ENCODE measurements around the gene MYO7B.

Gene MYO7B

DNA sequence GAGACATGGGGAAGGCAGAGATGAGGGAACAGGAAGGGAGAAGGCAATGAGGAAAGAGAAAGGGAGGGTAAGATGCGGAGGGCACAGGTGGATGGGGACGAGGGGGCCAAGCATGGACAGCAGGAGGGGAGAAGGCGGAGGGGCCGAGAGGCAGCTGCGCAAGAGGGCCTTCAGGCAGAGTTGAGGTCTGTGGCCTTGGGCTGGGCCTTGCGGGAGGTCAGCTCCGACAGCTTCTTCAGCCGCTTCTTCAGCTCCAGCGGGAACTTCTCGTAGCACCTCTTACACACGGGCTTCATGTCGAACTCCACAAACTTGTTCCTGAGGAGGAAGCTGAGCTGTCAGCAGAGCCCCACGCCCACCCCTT is 103.6 kb downstream of the MYO7B start:
- DNase-seq = no peak

DNA sequence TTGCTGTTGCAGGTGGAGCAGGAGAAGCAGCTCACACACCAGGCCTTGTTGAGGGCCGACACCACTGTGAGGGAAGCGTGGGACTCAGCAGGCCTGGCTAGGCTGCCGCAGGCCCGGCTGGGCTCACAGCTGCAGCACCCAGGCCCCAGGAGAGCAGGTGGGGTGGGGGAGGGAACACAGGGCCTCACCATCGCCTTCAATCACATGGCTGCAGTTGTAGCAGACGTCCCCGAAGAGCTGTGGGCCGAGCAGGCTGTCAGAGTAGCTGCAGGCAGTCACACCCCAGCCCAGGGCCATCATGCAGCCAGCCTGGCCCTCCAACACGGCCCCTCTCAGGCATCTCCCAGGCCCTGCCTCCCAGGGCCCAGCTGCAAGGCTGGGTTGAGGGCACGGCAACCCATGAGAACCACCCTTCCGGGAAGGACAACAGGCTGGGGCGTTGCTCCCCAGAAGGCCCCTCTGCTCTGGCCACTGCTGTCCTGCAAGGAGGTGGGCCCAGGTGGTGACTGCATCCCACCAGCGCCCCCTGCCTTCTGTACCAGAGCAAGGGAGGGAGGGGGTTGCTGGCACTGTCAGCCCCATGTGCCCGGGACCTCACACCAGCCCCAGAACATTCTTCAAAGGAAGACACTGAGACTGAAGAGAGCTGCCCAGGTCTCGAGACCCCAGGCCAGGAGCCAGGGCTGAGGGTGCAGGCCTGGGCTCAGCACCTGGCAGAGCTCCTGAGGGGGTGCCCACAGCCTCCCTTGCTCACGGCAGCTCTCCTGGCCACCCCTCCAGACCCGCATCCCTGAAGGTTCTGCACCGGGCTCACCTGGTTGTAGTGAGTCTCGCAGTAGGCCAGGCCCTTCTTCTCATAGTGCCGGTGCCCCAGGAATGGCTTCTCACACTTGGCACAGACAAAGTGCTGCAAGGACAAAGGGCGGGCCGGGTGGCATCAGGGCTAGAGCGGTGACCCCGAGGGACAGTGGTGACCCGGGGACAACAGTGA is 104.9 kb downstream of the MYO7B start:
- DNase-seq = peak; percentile 52

DNA sequence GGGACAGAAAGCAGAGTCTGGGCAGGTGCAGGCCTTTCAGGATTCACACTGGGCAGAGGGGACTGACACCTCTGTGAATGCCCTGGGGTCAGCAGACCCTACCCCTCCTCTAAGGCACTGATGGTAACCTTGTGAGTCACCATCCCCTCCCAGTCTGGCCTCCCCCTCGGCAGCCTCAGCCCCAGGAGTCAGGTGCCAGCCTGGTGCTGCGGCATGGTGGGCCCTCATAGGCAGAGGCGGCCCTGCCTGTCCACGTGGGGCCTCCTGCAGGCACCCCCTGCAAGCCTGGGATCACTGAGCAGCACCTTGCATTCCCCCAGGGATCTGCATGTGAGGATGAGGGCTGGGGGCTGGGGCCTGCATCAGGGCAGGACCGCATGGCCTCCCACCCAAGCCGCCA is 105.7 kb downstream of the MYO7B start:
- no peak for DNase-seq

DNA sequence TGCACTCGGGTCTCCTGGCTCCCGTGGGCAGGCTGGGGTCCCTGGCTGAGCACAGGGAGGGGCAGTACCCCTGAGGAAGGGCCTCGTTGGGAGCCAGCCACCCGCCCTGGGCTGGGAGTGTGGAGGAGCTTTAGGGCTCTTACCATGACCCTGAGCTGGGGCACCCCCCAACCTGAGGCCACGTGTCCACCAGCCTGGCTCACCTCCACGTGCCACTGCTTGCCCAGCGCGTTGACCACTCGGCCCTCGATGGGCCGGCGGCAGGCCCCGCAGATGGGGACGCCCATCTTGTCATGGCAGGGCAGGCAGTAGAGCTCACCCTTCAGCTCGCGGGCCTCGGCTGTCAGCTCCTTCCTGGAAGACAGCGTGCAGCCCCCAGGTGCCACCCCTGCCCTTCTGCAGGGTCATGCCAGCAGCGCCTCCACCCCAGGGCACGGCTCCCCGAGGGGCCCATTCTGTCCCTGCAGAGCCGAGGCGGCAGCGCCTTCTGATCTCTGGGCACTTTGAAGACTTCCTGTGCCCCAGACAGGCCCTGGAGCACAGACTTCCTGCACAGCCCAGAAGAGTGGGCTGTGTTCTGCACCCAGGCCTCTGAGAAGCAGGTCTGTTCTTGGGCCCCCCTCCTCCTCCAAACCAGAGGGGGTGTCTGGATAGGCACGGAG is 106.5 kb downstream of the MYO7B start:
- DNase-seq = no peak

DNA sequence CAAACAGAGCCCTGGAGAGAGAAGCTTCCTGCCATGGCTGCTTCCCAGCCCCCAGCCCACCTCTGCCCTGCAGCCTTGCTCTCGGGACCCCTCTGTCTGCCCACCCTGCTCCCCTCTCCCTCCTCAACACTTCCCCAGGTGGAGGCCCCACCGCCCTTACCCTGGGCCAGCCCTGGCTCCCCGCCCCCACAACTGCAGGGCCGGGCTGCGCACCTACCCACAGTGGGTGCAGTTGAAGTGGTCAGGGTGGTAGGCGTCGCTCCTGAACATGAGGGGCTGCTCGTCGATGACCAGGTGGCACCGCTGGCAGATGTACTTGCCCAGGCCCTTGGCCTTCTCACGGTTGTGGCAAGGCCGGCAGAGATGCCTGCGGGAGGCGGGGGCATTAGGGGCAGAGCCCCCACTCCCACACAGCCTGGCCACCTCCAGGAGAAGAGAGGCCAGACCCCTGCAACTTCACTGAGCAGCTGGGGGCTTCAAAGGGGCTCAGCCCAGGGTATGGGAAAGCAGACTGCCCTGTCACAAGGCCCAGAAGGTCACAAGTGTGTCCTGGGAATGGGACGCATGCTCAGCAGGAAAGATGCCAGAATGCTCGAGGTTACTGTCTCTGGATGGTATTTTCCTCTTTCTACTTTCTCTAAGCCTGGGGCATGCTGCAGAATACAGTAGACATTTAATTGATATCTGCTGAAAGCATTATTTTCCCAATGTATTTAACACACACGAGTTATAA is 107.4 kb downstream of the MYO7B start:
- DNase-seq = no peak

DNA sequence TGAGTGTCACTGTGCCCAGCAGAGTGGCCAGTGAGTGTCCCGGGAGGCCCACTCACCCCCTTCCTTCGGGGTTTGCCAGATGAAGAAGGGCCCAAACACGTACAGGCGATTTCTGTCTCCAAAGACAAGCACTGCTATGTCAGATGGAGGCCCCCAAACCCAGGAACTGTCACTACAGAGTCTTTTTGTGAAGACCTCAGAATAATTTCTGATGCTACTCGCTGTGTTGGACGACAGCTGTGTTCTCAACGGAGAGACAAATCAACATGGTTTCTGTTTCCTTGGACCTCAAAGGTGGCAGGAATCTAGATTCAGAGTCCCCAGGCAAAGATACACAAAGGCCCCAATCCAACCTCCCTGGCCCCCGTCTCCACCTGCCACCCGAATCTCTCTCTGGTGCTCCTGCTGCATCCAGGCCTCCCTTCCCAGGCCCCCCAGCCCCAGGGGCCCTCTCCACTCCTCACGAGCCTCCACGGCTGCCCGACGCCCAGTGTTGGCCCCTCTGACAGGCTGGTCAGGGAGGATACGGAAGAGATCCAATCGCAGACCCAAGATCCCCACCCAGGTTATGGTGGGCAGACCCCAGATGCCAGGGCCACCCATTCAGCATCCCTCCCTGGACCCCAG is 108.1 kb downstream of the MYO7B start:
- no peak for DNase-seq

DNA sequence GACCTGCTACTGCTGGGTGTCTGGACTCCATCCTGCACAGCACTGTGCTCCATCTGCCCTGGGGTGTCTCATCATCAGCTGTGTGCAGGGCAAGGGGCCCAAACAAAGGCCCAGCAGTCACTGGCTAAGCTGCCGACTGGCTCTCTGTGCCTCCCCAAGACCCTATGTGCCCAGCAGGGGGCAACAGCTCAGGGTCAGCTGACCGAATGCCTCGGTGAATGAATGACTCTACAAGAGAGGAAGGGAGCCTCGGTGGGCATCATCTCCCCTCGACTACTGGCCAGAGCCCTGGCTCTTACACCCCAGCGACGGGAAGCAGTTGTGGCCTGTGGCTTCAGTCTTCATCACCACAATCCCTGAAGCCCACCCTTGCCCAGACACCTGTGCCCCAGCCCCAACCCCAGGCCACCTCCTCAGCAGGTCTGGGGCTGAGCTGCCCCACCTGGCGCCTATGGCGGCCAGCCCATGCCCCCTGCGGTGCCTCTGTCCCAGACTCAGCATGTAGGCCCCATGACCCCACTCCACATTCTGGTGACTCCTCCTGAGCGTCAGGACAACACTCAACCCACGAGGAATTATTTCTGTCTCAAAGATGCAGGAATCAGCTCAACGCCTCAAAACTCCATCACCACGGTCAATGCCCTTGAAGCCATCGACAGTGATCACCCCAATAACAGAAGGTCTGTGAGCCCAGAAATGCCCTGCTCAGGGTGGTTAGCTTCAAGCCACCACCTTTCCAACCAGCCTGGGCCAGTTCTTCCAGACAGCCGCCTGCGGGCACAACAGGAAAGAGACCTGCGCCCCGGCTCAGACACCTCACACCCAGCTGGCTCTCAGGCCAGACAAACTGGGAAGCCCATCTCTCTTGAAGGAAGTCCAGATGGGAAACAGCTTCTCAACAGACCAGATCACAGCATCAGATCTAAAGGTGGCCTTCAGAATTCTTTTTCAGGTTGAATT is 108.9 kb downstream of the MYO7B start:
- DNase-seq = no peak

DNA sequence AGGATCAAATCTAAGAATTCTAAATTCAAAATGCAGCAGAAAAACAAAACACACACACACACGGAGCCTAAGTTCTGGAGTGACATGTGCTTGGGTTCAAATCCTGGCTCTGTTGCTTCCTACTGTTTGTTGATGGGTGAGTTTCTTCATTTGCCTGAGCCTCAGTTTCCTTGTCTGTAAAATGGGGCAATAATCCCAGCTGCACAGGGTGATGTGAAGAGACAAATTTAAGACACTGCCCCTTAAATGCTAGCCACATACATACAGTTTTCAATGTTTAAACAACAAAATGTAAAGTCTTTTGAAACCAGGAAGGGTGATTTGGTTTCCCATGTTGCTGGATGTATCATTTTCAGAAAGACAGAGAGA is 109.5 kb downstream of the MYO7B start:
- peak; percentile 37 for DNase-seq

DNA sequence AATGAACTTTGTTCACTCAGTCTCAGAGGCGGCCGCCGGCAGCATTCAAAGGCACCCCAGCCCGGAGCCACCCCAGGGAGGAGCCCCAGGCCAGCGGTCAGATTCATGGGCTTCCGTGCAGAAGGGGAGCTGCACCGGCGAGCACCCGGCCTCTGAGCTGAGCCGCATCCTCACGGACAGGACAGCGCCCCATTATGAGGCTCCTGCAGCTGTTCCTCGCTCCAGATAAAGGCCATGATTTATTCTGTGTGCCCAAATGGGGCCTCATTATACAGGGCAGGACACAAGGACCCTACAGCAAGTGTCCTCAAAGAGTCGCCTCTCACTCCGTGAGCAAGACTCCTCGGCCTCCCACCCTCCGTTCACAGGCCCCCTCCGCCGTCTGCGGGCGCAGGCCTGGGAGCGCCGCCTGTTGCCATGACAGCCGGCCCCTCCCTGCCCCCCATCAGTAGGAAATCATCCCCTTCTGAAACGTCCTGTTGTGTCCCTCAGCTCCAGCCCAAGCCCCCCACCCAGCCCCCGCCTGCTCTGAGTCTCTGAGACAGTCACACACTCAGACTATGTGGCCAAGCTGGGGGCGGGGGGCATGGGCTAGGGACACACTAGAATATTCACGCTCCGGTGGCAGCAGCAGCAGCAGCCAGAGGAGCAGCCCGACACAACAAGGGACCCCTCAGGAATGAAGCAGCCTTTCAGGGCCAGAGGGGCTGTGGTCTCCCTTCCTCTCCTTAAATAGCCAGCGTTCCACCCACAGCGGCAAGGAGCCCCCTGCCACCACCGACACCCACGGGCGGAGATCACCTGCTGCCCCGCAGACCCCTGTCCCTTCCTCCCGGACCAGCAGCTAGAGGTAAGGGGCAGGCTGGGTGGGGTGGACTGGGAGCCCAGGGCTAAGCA is 110.2 kb downstream of the MYO7B start, which contains the start of gene GPR17:
Gene GPR17 (plus strand): TSS at position 759 of the 897 bp plus-strand sequence. CDS start 4,583 bp downstream, outside the sequence.
- peak; percentile 82 for DNase-seq

DNA sequence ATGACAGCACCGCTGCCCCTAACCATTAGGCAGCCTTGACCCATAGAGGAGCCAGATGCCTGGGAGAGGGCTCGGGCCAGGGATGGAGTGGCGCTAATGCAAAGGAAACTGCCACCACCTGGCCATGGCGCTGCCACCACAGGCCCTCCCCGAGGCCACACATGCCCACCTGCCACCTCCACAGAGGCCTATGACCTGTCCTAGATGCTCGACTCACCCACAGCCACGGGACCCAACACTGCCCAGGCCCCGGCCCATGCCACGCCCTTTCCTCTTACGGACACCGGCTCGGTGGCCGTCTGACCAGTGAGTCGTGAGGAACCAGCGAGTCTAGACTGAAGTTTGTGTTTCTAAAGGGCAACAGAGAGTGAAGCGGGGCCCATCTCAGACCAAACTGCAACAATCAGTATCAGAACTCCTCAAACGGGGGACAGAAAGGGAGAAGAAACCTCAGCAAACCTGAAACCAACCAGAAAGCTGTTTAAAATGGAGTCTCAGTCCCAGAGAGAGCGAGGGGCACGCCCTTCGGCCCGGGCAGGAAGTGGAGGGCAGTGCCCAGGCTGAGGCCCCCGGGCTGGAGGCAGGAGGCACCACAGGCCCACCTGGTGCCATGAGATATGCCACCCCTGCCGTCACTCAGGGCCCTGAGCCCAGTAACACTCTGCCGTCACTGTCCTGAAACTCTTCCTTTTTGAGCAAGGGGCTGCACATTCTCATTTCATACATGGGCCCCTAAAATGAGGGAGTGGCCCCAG is 111.2 kb downstream of the MYO7B start:
- no peak for DNase-seq

DNA sequence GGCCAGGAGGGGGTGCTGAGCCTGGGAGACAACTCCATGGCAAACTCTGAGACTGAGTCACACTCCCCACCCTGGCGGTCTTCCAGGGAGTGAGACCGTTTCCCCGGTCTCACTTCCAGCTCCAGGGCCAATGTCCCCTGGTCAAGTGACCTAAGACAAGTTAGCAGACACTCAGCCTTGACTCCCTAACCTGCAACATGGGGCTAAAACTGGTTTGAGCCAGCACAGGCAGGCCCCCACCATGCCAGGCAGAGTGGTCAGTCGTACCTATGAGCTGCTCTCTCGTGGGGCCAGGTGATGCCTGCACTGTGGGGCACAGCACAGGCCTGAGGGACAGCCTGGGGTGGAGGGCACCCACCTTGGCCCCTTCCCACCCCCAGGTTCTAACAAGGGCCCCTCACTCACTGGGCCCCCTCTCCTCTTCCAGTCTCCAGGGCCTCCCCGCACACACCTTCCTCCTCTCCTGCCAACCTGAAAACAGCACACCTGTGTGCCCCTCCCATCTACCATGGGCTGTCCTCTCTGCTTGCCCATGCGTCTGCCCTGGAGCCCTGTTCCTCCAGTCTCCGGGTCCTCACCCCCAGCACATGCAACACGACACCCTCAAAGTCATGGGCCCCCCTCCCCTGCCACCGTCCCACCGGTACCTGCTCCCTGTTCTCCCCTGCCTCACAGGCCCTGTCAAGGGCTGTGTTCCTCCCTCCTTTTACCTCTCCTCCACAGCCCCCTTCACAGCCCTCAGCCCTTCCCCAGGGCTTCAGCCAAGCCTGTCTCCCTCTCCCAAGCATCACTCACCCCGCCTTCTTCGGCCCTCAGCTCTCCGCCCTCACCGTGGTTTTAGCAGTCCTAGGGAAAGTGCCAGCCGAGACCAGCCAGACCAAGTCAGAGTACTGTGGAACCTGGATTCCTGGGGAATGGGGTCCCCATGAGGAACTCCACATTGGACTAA is 112.0 kb downstream of the MYO7B start:
- DNase-seq = no peak

DNA sequence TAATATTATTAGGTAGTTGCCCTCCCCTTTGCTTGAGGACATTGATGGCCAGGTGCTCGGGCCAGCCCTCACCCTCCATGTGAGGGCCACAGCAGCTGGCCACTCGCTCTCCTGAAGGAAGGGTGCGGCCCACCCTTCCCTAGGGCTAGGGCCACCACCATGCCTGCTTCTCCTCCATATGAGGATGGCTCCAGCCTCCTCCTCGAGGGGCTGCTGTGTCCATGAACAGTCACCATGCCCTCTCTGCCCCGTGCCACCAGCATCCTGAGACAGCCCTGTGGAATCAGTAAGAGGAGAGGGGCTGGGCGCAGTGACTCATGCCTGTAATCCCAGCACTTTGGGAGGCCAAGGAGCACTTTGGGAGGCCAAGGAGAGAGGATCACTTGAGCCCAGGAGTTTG is 112.8 kb downstream of the MYO7B start:
- DNase-seq = no peak

DNA sequence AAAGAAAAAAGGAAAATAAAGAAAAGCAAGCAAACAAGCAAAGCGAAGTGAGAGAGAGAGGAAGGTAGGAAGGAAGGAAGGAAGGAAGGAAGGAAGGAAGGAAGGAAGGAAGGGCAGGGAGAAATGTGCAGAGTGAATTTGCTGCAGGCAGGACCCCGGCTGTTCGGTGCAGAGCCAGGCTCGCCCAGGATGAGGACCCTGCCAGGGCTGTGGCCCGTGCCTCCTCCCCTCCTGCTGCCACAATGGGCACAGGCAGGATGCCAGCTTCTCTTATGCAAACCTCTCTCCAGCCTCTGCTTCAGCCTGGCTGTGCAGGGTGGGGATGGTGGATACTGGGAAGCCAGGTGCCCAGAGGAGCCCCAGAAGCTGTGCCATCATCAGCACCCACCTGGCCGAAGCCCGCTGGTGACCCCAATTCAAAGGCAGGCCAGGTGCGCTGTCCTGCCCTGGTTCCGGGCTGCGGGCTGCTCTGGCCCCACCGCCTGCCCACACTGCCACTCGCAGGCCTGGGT is 113.7 kb downstream of the MYO7B start:
- DNase-seq = no peak

DNA sequence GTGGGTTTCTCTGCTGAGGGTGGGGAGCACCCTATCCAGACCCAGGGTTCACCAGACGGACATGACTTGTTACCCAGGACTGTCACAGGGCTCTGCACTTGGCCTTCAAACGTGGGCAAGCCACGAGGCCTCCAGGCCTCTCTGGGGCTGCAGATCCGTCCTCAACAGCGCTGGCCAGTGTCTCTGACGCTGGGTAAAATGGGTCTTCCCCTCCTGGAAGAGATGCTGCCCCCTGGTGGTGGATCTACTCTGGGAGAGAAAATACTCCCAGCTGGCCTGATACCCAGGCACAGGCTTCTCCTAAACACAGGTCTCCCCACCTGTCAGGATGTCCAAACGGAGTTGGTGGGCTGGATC is 114.2 kb downstream of the MYO7B start:
- DNase-seq = peak; percentile 93

DNA sequence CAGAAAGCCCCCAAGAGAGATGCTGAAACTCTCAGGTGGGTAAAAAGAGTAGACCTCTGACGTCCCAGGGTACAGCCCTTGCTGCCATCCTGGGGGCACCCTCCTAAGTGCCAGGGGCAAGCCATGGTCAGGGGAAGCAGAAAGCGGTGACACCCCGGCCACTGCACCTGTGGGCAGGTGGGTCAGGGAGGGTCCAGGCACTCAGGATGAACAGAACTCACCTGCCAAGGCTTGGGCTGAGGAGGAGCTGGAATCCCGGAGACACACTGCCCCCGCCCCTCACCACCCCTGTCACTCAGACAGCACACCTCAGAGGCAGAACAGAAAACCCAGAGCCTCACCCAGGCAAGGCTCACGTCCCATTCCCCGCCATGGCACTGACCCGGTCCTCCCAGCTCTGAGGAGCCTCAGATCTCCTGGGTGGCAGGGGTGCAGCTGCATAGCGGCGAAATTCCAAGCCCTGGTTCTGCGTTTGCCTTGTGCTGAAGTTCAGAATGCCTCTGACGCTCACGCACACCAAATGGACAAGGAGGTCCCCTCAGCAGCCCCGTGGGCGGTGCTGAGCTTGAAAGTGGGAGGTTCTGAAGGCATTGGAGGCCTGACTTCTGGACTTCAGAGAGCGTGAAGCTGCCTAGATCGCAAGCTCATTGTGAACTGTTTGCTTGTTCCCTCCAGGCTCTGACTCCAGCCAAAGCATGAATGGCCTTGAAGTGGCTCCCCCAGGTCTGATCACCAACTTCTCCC is 114.7 kb downstream of the MYO7B start:
- no peak for DNase-seq

DNA sequence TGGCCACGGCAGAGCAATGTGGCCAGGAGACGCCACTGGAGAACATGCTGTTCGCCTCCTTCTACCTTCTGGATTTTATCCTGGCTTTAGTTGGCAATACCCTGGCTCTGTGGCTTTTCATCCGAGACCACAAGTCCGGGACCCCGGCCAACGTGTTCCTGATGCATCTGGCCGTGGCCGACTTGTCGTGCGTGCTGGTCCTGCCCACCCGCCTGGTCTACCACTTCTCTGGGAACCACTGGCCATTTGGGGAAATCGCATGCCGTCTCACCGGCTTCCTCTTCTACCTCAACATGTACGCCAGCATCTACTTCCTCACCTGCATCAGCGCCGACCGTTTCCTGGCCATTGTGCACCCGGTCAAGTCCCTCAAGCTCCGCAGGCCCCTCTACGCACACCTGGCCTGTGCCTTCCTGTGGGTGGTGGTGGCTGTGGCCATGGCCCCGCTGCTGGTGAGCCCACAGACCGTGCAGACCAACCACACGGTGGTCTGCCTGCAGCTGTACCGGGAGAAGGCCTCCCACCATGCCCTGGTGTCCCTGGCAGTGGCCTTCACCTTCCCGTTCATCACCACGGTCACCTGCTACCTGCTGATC is 115.4 kb downstream of the MYO7B start:
- no peak for DNase-seq

DNA sequence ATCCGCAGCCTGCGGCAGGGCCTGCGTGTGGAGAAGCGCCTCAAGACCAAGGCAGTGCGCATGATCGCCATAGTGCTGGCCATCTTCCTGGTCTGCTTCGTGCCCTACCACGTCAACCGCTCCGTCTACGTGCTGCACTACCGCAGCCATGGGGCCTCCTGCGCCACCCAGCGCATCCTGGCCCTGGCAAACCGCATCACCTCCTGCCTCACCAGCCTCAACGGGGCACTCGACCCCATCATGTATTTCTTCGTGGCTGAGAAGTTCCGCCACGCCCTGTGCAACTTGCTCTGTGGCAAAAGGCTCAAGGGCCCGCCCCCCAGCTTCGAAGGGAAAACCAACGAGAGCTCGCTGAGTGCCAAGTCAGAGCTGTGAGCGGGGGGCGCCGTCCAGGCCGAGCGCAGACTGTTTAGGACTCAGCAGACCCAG is 115.9 kb downstream of the MYO7B start:
- DNase-seq = no peak
